Measurements from ENCODE around the gene ANTXR2.
"Not testable (repeated sequence)": the region's sequence is repeated elsewhere in the genome, so short reads cannot be mapped to it uniquely, and the experiment has no call there.

The ANTXR2 gene

GRCh38 chr4:79915246-79915645 is 157.8 kb downstream of the ANTXR2 start:
- DNase-seq (ENCODE audit: low read depth): no peak

- no peak for DNase-seq (ENCODE audit: low read depth)
These were observed 159.4 kb downstream of the ANTXR2 start for GRCh38 chr4:79913581-79913980.

GRCh38 chr4:79907001-79907400 is 166.0 kb downstream of the ANTXR2 start:
- DNase-seq (ENCODE audit: low read depth): no peak

DNA sequence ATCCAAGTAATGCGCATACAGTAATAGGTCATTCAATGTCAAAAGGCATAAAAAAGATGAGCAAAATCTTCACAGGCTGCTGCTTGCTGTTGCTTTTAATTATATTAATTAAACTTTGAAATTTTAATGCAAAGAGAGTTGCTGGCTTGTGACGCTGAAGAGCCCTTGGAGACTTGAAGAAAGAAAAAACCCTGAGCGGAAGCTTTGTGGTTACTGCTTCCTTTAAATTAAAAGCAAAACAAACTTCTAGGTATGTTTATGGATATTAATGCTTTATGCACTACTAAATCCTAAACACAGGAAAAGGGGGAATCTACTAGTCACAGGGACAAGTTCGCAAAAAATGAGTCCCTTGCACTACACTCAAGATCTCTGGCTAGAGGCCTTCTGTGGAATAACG is 166.7 kb downstream of the ANTXR2 start:
- DNase-seq (ENCODE audit: low read depth): no peak

- no peak for DNase-seq (ENCODE audit: low read depth)
These were observed 167.8 kb downstream of the ANTXR2 start for GRCh38 chr4:79905212-79905611.

DNA sequence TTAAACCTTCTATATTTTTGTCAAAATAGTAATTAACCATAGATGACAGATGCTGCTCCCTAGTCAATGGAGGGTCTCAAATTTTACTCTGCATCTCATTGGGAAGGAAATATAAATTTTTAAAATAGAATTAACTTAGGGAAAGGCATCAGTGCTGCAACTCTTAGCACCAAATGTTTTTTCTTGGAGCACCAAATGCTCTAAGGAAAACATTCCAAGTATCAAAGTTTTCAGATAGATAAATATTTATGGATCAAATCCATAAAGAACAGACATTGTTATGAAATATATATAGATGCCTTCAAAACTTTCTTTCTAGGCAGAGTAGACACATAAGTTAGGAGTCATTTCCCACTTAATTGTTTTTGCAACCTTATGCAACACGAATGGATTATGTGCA is 168.7 kb downstream of the ANTXR2 start:
- DNase-seq (ENCODE audit: low read depth): no peak

DNA sequence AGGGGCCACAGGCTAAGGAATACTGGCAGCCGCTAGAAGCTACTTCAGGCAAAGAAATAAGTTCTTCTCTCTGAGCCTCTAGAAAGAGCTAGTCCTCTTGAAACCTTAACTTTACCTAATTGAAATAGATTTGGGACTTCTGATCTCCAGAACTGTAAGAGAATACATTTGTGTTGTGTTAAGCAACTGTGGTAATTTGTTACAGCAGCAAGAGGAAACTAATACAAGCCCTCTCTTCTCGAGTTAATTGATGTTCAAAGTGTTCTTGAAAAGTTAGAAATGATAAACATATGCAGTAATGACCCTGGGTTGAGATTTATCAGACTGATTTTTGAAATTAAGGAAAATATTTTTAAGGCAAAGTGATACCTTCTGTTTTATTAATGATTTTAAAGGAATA is 172.8 kb downstream of the ANTXR2 start:
- DNase-seq (ENCODE audit: low read depth): no peak

GRCh38 chr4:79899481-79899880 is 173.5 kb downstream of the ANTXR2 start:
- no peak for DNase-seq (ENCODE audit: low read depth)

GRCh38 chr4:79898055-79898454 is 175.0 kb downstream of the ANTXR2 start:
- DNase-seq (ENCODE audit: low read depth): no peak

- DNase-seq (ENCODE audit: low read depth): no peak
These were observed 175.9 kb downstream of the ANTXR2 start for GRCh38 chr4:79897174-79897573.

DNA sequence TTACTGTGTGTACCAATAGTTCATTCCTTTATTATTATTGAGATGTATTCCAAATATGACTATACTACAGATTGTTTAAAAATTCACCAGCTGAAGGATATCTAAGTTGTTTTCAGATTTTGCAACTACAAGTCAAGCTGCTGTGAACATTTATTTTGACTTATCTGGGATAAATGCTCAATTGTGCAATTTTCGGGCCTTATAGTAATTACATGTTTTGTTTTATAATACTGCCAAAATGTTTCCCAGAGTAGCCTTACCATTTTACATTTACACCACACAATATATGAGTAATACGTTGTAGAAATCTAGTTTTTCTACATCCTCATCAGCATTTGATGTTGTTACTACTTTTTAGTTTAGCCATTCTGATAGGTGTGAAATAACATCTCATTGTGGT is 179.6 kb downstream of the ANTXR2 start:
- no peak for DNase-seq (ENCODE audit: low read depth)

DNA sequence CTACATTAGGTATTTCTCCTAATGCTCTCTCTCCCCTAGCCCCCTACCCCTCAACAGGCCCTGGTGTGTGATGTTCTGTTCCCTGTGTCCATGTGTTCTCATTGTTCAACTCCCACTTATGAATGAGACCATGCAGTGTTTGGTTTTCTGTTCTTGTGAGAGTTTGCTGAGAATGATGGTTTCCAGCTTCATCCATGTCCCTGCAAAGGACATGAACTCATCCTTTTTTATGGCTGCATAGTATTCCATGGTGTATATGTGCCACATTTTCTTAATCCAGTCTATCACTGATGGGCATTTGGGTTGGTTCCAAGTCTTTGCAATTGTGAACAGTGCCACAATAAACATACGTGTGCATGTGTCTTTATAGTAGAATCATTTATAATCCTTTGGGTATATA is 184.0 kb downstream of the ANTXR2 start:
- not testable (repeated sequence) for DNase-seq (ENCODE audit: low read depth)

- no peak for DNase-seq (ENCODE audit: low read depth)
These were observed 186.5 kb downstream of the ANTXR2 start for GRCh38 chr4:79886557-79886956.

DNA sequence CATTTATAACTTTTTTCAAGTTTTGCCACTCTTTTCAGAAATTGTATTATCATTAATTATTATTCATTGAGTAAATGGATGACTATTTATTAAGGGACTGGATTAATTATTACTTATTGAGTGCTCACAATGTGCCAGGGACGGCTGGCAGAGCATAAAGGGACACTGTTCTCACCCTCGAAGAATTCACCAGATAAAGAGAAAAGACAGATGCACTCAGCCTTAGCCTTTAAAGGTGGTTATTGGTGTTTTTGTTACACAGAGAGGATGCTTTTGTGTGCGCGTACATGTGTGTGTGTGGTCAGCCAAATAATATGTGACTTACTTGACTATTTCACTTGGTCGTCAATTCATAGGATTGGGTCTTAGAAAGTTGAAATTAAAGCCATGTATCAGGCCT is 187.0 kb downstream of the ANTXR2 start:
- no peak for DNase-seq (ENCODE audit: low read depth)

- no peak for DNase-seq (ENCODE audit: low read depth)
These were observed 189.7 kb downstream of the ANTXR2 start for GRCh38 chr4:79883290-79883689.

- DNase-seq (ENCODE audit: low read depth): no peak
These were observed 190.2 kb downstream of the ANTXR2 start for GRCh38 chr4:79882806-79883205.

- DNase-seq (ENCODE audit: low read depth): no peak
These were observed 191.6 kb downstream of the ANTXR2 start for GRCh38 chr4:79881407-79881806.

DNA sequence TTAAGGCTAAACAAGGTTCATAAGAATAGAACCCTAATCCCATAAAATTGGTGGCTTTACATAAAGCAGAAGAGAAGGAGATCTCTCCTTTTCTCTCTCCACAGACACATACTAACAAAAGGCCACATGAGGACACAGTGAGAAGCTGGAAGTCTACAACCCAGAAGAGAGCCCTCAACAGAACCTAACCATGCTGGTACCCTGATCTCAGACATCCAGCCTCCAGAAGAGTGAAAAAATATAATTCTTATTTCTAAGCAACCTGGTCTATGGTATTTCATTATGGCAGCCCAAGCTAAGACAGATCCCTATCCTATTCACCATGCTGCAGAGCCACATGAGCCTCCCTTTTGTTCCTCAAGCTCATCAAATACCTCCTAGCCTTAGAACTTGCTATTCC is 195.5 kb downstream of the ANTXR2 start:
- no peak for DNase-seq (ENCODE audit: low read depth)

DNA sequence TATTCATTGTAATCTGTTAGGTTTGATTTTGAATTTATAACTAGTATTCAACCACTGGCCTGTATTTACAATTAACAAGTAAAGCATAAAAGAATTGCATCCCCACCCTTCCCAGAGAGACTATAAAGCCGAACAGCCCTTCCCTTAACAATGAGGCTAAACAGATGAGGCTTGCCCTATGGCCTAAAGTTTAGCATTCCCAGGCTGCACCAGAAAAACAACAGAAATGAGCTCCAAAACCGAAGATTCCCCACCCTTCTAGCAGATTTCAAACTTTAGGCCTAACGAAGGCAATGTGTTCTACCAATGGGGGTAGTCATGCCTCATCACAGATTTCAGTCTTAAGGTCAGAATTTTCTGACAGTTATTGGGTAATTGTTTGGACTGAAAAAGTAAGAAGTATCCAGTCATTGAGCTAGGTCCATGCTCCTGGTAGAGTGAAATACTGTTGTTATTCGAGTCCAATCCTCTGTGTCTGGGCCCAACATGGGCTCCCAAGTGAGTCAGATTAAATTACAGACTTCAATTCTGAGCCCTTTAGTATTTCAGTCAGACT is 197.6 kb downstream of the ANTXR2 start:
- no peak for DNase-seq (ENCODE audit: low read depth)

DNA sequence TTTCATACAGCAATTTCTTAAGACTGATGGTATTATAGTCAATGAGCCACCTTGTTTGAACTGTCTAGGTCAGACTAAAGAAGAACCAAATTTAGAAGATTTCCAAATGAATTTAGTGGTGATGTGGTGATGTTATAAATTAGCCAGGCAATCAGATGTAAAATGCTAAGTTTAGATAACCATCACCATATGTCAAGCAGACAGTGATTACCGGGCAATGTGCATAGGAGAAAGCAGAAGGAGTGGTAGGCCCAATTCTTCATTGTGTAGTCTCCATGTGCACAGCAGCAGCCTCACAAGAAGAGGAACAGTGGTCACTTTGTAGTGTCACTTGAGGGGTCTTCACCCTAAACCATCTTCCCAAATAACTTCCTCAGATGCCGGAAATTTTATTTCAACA is 198.8 kb downstream of the ANTXR2 start:
- DNase-seq (ENCODE audit: low read depth): no peak

GRCh38 chr4:79872738-79873137 is 200.3 kb downstream of the ANTXR2 start:
- DNase-seq (ENCODE audit: low read depth): no peak

- DNase-seq (ENCODE audit: low read depth): no peak
These were observed 201.1 kb downstream of the ANTXR2 start for GRCh38 chr4:79871961-79872360.

DNA sequence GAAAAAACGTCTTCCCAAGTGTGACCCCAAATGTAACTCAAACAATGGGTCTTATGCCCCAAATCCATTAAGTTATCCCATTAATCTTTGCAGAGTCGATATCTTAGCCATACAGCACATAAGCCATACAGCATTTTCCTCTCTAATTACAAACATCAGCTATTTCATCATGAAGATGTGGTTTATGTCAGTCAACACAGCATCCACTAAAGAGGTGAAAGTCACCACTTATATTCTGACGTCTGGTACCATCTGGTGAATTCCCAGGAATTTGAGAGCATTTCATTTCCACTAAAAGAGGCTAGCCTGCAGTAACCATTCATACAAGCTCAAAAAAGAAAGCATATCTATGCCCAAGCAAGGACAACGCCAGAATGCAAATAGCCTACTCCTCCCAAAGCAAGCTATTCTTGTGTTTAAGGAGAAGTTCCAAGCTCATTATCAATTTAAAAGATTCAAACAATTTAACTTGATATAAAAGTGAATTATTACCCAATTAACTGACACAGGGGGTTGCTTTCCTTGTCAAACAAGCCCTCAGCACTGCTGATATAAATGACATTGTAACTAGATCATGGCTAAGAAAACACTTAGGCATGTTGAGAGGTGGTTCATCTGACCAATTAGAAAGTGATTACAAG is 203.3 kb downstream of the ANTXR2 start:
- no peak for DNase-seq (ENCODE audit: low read depth)

DNA sequence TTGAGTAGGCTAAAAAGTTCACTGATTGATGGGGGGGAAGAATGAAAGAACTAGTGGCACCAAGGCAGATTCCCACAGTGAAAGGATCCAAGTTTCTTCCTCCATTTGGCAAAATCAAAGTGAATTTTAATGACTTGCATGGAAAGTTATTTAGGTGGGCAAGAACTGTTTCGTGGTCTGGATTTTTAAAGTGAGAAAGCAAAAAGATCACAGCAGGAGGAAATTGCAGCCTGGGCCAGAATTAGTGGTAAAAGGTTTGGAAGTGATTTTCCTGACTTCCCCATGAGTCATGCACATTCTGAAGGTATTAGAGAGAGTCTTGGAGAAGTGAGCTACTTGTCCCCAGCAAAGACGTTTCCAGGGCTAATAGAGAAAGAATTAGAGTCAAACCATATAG is 207.8 kb downstream of the ANTXR2 start:
- no peak for DNase-seq (ENCODE audit: low read depth)

All from activated T-helper 9 cell treated with anti-CD3 and anti-CD28 coated beads, Interleukin-2, amount 50 U/mL, for 16 hours (primary cell).